Activated B cell treated with CpG ODN at 0.5 μM for 24 hours (primary cell): ENCODE measurements around the gene SCUBE1. TPM values are rescaled to one million over a fixed set of nuclear protein-coding genes. Genes with fewer than 3 reads are reported as not detected.

Experiments
- ATAC-seq: fragments of 200-7000 bp; cut with Tn5 transposase; one replicate; pipeline ENCODE4 v1.10.0; 2021; ENCODE audit warnings: low read depth, mild to moderate bottlenecking, moderate library complexity
- CTCF ChIA-PET: fragments of 350-600 bp; sonication (Branson Sonifier 250); formaldehyde crosslinking; loops from one replicate; lab custom pipeline; 2021; ENCODE audit warnings: antibody characterized with exemption; lab: Charles Lee
- POLR2A ChIA-PET: fragments of 350-600 bp; sonication (Branson Sonifier 250); formaldehyde crosslinking; loops from one replicate; lab custom pipeline; 2021; ENCODE audit warnings: antibody characterized with exemption; lab: Charles Lee
- DNase-seq: peaks from one replicate; pipeline ENCODE4 v3.0.0; 2022
- H3K27ac Mint-ChIP-seq: one replicate; pipeline ENCODE4 v1.8.0; 2020; ENCODE audit warnings: mixed read lengths
- H3K27me3 Mint-ChIP-seq: one replicate; pipeline ENCODE4 v1.8.0; 2021; ENCODE audit warnings: mixed read lengths
- H3K36me3 Mint-ChIP-seq: one replicate; pipeline ENCODE4 v1.8.0; 2021; ENCODE audit warnings: low read depth, mixed read lengths
- H3K4me1 Mint-ChIP-seq: one replicate; pipeline ENCODE4 v1.8.0; 2021; ENCODE audit warnings: mixed read lengths
- H3K4me3 Mint-ChIP-seq: one replicate; pipeline ENCODE4 v1.8.0; 2020; ENCODE audit warnings: mild to moderate bottlenecking, mixed read lengths
- H3K9me3 Mint-ChIP-seq: one replicate; pipeline ENCODE4 v1.8.0; 2020; ENCODE audit warnings: mixed read lengths
- CTCF ChIP-seq: fragments of 200-600 bp; IDR thresholded peaks from one replicate; pipeline ENCODE4 v1.8.0; 2022; ENCODE audit warnings: antibody characterized with exemption, mild to moderate bottlenecking
- intact Hi-C: fragments of 100-400 bp; cut with micrococcal nuclease; formaldehyde crosslinking; loops from one replicate; pipeline ENCODE4 v1.15.1; 2024
- total RNA-seq: library from RNA; stranded (reverse); gene quantifications from 2 replicates; pipeline ENCODE4 v1.2.3, GENCODE V29; 2022

Gene SCUBE1
- total RNA-seq, 1 donor from 2014 or later, result not detected

- DNase-seq (no peak), ATAC-seq (no peak)
- ChIA-PET CTCF (no interaction called here), POLR2A (no interaction called here)
- Mint-ChIP-seq H3K27me3 (peaks cover 7% of the 10 kb centered on the region), H3K27ac (no peak overlapping the region), H3K9me3 (no peaks in the 10 kb centered on the region), H3K4me3 (no peak overlapping the region), H3K4me1 (peaks cover 4% of the 10 kb centered on the region), H3K36me3 (no peaks in the 10 kb centered on the region)
- TF ChIP-seq CTCF, result no peak
- intact Hi-C loops, result no loop called here
Measured at GRCh38 chr22:43207849-43208702, 135.1 kb downstream of the SCUBE1 start.

GRCh38 chr22:43207386-43207785 is 135.8 kb downstream of the SCUBE1 start:
- POLR2A ChIA-PET, result no interaction called here
- ATAC-seq (no peak), DNase-seq (no peak)
- intact Hi-C loops, result no loop called here
- Mint-ChIP-seq H3K27me3 (peaks cover 7% of the 10 kb centered on the region), H3K27ac (no peak overlapping the region), H3K36me3 (no peaks in the 10 kb centered on the region), H3K9me3 (no peaks in the 10 kb centered on the region), H3K4me1 (peaks cover 4% of the 10 kb centered on the region), H3K4me3 (no peak overlapping the region)
- CTCF ChIA-PET, result no interaction called here
- TF ChIP-seq CTCF, result no peak

- H3K27ac Mint-ChIP-seq, result no peak overlapping the region
- no peak overlapping the region for H3K4me3 Mint-ChIP-seq
- TF ChIP-seq CTCF, result no peak
- ChIA-PET CTCF (no interaction called here), POLR2A (no interaction called here)
- peaks cover 4% of the 10 kb centered on the region for H3K4me1 Mint-ChIP-seq
- ATAC-seq (no peak), DNase-seq (no peak)
- intact Hi-C loops, result no loop called here
- H3K36me3 Mint-ChIP-seq, result no peaks in the 10 kb centered on the region
- no peaks in the 10 kb centered on the region for H3K9me3 Mint-ChIP-seq
- peaks cover 5% of the 10 kb centered on the region for H3K27me3 Mint-ChIP-seq
Measured at GRCh38 chr22:43206509-43207161, 136.5 kb downstream of the SCUBE1 start.

GRCh38 chr22:43205748-43206508 is 137.2 kb downstream of the SCUBE1 start:
- DNase-seq (no peak), ATAC-seq (no peak)
- H3K4me3 Mint-ChIP-seq, result no peak overlapping the region
- ChIA-PET POLR2A (no interaction called here), CTCF (no interaction called here)
- intact Hi-C loops, result no loop called here
- TF ChIP-seq CTCF, result no peak
- no peaks in the 10 kb centered on the region for H3K36me3 Mint-ChIP-seq
- H3K9me3 Mint-ChIP-seq, result no peaks in the 10 kb centered on the region
- H3K27ac Mint-ChIP-seq, result no peak overlapping the region
- peaks cover 3% of the 10 kb centered on the region for H3K27me3 Mint-ChIP-seq
- H3K4me1 Mint-ChIP-seq, result peaks cover 4% of the 10 kb centered on the region

GRCh38 chr22:43205261-43205691 is 137.9 kb downstream of the SCUBE1 start:
- Mint-ChIP-seq H3K9me3 (no peaks in the 10 kb centered on the region), H3K27me3 (peaks cover 3% of the 10 kb centered on the region), H3K4me3 (no peak overlapping the region), H3K36me3 (no peaks in the 10 kb centered on the region), H3K27ac (no peak overlapping the region), H3K4me1 (peaks cover 4% of the 10 kb centered on the region)
- intact Hi-C loops, result no loop called here
- CTCF ChIA-PET, result no interaction called here
- POLR2A ChIA-PET, result no interaction called here
- no peak for TF ChIP-seq CTCF
- no peak for DNase-seq
- ATAC-seq, result no peak
